ENCODE measurements around the gene BCAS4. TPM values are rescaled to one million over a fixed set of nuclear protein-coding genes. Genes with fewer than 3 reads are reported as not detected.

Gene BCAS4
- total and polyA plus RNA-seq, 3 donors from 2014 or later = 5.8 to 10.8 (median 7.6) TPM

- H3K36me3 ChIP-seq (ENCODE audit: low read depth, missing control alignments) = no peaks in the 10 kb centered on the region
- H3K4me1 ChIP-seq = peaks cover 12% of the 10 kb centered on the region
- intact Hi-C loops (cut with DNase I; ENCODE audit: low total_unique reads) = no loop called here
- H3K4me3 ChIP-seq = no peak overlapping the region
- WGBS, 2 donors = 84 to 87% methylated on average over 11 of the region's 11 CpGs
- no peaks in the 10 kb centered on the region for H3K27me3 ChIP-seq
- no peaks in the 10 kb centered on the region for H3K9me3 ChIP-seq
- TF ChIP-seq CTCF (IDR thresholded peaks at IDR 0.05) (no peak), POLR2A (IDR thresholded peaks at IDR 0.05) (no peak)
- H3K27ac ChIP-seq = no peak overlapping the region
- no peak for DNase-seq
These were observed 73.9 kb downstream of the BCAS4 start for GRCh38 chr20:50868509-50869495.

- intact Hi-C loops (cut with DNase I; ENCODE audit: low total_unique reads) = no loop called here
- Histone ChIP-seq H3K9me3 (no peaks in the 10 kb centered on the region), H3K27ac (no peak overlapping the region), H3K36me3 (ENCODE audit: low read depth, missing control alignments) (no peaks in the 10 kb centered on the region), H3K27me3 (no peaks in the 10 kb centered on the region), H3K4me3 (no peak overlapping the region), H3K4me1 (peaks cover 20% of the 10 kb centered on the region)
- TF ChIP-seq POLR2A (IDR thresholded peaks at IDR 0.05) (no peak), CTCF (IDR thresholded peaks at IDR 0.05) (no peak)
- 12% methylated on average over 18 of the region's 19 CpGs; no CpG with 5 or more reads in 1 of the 2 donors for WGBS, 2 donors
- no peak for DNase-seq
These were observed 75.8 kb downstream of the BCAS4 start for GRCh38 chr20:50870561-50871161.

- Histone ChIP-seq H3K9me3 (no peaks in the 10 kb centered on the region), H3K36me3 (ENCODE audit: low read depth, missing control alignments) (no peaks in the 10 kb centered on the region), H3K27me3 (no peaks in the 10 kb centered on the region), H3K4me3 (no peak overlapping the region), H3K27ac (no peak overlapping the region), H3K4me1 (peaks cover 15% of the 10 kb centered on the region)
- intact Hi-C loops (cut with DNase I; ENCODE audit: low total_unique reads) = no loop called here
- WGBS, 2 donors = 80 to 88% methylated on average over 13 to 16 of the region's 16 CpGs
- no peak for DNase-seq
- no peak for TF ChIP-seq POLR2A (IDR thresholded peaks at IDR 0.05)
- no peak for TF ChIP-seq CTCF (IDR thresholded peaks at IDR 0.05)
These were observed 77.9 kb downstream of the BCAS4 start for GRCh38 chr20:50872560-50873425.

- intact Hi-C loops (cut with DNase I; ENCODE audit: low total_unique reads) = no loop called here
- no peaks in the 10 kb centered on the region for H3K9me3 ChIP-seq
- 78 to 81% methylated on average over 7 to 10 of the region's 10 CpGs for WGBS, 2 donors
- no peaks in the 10 kb centered on the region for H3K27me3 ChIP-seq
- H3K4me3 ChIP-seq = no peak overlapping the region
- TF ChIP-seq POLR2A (IDR thresholded peaks at IDR 0.05) (no peak), CTCF (IDR thresholded peaks at IDR 0.05) (no peak)
- H3K36me3 ChIP-seq (ENCODE audit: low read depth, missing control alignments) = no peaks in the 10 kb centered on the region
- no peak for DNase-seq
- H3K4me1 ChIP-seq = peaks cover 15% of the 10 kb centered on the region
- H3K27ac ChIP-seq = no peak overlapping the region
These were observed 78.7 kb downstream of the BCAS4 start for GRCh38 chr20:50873585-50873984.
